Fibroblast of the conjunctiva (primary cell): ENCODE data around the gene TNXB.
"Not testable (repeated sequence)": the region's sequence is repeated elsewhere in the genome, so short reads cannot be mapped to it uniquely, and the experiment has no call there.

ENCODE experiments used
- DNase-seq: peaks from one replicate; pipeline ENCODE4 v3.0.0-alpha.2; 2010; ENCODE audit warnings: low read depth

TNXB gene

DNA sequence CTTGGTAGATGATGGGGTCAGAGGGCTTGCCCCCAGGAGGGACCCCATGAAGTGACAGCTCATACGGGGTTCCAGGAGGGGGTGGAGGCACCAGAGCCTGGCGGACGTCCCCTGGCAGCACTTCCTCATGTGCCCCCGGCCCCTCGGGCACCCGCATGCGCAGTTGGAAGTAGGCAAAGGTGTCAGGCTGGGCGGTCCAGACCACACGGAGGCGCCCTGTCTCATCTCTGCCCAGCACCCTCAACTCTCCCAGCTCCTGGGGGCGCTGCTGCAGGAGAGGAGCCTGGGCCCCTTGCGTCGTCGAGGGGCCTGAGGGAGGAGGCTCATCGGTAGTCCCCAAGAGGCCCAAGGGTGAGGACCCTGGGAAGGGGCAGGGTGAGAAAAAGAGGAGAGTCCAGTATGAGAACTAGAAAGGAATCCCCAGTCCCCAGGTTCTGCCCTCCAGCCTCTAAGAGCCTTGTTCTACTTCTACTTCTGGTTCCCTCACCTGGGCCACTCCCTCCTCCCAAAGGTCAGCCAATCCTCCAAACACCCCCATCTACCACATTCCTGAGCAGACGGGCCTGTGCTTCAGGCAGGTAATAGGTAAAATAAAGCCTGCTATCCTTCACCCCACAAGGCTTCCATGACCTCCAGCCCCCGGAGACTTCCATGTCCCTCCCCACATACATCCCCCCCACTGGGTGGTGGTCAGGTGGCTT, 23.2 kb downstream of the TNXB start:
- no peak for DNase-seq

DNA sequence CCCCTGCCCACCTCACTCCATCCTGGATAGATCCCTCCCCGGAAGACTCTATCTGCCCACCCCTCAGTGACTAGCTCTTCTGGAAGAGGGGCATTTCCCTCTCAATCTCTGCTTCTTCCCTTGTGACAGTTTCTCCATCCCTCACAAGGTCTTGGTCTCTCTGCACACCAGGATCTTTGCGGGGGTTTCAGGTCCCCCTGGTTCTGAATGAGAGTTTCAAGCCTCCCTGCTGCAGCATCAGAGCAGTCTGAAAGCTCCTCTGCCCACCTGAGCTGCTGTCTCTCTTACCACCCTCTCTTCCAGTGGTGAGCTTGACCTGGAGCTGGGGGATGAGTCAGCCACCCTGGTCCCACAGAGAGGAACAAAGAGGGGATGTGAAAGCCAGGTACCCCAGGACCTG, 24.4 kb downstream of the TNXB start:
- DNase-seq = no peak

DNA sequence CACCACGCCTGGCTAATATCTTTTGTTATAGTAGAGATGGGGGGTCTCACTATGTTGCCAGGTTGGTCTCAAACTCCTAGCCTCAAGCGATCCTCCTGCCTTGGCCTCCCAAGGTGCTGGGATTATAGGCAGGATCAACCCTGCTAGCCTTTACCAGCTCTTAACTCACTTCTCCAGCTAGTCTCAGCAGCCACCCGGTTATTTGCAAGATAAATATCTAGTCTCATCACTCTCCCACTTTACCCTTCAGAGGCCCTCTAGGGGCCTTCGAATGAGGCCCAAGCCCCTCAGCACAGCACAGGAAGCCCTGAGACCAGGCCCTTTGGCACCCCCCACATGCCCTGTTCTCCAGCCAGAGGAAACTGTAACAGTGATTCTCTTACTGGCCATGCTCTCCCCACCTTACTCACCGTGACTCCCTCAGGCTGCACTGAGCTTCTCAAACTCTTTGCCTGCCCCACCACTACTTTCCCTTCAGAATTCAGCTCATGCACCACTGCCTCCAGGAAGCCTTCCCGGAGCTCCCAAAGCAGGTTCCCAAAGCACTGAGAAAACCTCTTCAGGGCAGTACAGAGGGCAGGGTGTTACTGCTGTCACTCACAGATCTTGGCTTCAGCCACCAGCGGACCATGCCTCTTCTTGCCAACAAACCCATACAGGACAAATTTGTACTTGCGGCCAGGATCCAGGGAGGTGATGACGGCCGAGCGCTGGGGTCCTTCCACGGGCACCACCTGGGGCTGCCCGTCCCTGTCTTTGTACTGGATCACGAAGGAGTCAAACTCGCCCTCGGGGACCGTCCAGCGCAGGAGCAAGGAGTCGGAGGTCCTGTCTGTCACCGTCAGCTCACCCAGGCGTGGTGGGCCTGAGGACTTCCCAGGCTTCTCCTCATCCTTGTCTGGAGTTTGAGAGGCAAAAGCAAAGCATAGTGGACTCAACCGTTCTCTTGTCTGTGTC, 25.0 kb downstream of the TNXB start:
- DNase-seq = no peak

DNA sequence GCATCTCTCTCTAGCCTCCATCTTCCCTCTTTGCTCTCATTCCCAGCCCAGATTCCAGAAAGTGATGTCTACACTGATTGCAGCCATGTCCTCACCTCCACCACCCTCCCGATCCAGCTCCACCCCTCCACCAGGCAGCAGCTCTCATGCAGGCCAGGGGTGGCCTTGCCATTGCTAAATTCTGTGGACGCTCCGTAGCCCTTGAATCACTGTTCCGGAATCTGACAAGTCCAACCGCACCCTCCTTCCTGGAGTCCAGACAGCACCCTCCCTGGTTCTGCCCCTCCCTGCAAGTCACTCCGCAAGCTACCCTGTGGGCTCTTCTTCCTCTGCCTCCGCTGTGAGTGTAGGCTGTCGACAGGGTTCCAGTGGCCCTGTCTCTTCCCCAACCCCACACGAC, 26.2 kb downstream of the TNXB start:
- peak; percentile 80 for DNase-seq

DNA sequence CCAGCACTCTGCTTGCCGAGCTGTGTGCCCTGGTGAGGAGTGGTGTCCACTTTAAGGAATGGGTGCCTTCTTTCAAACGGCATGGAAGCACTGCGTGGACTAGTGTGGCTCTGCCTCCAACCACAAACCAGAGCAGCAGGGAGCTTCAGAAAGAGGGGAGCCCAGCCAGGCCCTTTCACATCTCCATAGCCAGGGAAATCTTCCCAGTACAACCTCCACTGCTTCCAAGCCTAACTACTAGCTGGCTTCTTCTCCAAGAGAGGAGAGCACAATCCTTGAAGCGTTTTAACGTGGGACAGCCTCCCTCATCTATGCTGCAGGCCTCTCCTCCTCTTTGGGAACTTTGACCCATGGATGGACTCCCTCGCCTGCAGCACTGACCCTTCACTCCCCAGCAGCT, 26.7 kb downstream of the TNXB start:
- DNase-seq = no peak

DNA sequence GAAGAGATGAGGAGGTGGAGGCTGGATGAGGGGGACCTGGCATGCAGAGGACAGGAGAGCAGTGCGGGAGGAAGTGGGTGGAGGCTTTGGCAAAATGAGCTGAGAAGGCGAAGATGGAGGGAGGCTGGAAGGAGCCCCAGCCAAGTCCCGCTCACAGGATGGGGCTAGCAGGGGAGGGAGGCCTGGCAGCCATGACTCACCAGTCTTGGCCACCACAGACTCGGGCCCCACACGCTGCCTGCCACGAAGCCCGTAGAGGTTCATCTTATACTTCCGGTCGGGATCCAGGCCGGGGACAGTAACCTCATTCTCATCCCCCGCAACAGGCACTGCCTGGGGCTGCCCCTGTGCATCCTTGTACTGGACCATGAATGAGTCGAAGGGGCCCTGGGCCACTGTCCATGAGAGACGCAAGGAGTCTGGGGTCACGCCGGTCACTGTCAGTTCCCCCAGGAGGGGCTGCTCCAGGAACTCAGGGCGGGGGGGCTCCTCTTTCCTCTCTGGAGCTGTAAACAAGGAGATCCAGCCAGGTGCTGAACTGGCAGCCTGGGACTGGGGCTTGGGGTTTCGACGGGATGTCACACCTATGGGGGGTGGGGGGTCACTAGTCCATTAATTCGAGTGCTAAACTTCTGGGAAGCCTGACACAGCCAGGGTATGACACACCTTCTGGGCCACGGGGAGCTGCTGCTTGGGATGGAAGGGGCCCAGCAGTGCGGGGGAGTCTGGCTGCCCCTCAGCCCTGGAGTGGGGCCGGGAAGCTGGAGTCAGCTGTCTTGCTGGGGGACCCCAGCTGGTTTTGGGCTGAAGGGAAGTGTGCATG, 27.8 kb downstream of the TNXB start:
- peak; percentile 79 for DNase-seq

DNA sequence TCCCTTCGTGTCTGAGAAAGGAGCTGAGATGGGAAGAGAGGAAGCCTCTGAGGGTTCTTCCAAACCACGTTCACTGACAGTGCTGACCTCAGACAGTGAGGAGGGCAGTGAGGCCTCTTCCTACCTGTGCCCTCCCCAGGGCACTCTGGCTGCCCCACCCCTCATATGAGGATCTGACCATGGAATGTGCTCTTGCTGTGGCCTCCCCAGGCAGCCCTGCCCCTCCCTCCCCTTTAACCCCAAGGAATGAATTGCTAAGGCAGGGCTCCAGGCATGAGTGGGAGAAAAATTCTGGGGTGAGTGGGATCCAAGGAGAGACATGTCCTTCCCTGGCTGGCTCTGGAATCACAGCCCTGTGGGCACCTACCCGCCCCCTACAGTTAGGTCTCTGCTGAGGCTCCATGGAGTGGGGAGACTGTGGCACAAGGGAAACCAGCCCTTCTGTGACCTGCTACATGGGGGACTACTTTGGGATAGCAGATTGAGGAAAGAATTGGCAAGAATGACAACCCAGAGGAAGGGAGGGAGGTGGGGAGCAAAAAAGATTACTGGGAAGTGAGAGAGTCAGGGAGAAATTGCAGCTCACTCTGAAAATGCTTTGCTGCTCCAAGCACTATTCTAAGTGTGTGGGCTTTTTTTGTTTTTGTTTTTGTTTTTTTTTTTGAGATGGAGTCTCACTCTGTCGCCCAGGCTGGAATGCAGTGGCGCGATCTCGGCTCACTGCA, 29.4 kb downstream of the TNXB start:
- no peak for DNase-seq

DNA sequence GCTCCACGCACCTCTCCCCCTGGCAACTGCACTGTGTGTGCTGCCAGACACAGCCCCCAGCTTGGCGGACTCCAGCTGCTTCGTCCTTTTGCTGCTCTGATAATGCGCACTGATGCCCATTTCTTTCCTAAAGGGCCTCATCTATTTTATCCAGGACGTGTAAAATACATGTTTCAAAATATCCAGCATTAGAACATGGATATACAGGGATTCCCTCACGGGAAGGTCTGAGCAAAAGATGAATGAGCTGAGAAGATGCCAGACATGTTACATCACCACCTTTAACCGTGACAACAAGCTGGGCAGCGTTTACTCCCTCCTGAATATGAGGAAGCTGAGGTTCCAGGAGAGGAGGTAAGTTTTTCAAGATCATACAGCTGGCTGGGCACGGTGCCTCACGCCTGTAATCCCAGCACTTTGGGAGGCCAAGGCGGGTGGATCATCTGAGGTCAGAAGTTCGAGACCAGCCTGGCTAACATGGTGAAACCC, 32.8 kb downstream of the TNXB start:
- DNase-seq = peak; percentile 55

DNA sequence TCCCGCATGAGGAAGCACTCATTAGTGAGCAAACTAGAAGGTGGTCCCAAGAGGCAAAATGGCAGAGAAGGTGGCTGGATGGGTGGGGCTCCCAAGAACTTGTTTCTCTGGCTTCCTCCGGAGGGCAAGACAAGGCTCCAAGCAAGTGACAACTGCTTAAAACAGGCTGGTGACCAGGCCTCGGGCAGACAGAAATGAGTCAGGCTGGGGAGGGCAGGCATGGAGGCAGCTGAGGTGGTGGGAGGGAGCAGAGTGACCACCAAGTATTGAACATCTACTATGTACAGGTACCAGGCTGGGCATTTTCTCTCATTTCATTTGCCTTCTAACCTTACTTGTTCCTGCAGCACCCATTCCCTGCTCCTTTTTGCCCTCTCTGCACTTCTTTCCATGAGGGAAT, 33.4 kb downstream of the TNXB start:
- DNase-seq = no peak

DNA sequence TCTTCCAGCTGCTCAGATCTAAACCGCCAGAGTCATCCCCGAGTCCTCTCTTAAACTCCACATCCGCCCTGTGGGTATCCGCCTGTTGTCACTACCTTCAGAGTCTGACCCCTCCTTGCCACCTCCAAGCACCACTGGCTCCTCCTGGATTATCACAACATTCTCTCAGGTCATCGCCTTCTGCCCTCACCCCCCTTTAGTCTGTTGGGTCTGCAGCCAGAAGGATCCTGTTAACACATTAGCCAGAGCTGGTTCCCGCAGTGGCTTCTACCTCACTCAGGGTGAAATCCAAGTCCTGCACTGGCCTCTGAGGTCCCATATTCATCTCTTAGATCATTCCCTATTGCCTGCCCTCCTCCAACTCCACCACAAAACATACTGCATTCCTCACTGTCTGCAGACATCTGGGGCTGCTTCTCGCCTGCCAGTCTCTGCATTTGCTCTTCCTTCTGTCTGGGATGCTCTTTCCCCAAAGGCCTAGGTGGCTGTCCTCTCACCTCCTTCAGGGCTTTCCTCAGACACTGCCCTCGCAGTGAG, 34.1 kb downstream of the TNXB start:
- no peak for DNase-seq

DNA sequence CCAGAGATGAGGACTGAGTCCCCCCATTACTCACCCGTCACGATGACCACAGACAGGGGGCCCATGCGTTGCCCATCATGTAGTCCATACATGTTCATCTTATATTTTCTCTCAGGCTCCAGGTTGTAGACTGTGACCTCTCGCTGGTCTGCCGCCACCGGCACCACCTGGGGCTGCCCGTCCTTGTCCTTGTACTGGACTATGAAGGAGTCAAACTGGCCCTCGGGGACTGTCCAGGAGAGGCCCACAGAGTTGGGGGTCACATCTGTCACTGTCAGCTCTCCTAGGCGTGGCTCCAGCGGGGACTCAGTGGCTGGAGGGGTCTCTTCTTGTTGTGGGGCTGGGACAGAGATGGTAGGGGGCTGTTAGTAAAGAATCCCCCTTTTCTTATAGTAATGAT, 35.5 kb downstream of the TNXB start:
- DNase-seq = no peak

DNA sequence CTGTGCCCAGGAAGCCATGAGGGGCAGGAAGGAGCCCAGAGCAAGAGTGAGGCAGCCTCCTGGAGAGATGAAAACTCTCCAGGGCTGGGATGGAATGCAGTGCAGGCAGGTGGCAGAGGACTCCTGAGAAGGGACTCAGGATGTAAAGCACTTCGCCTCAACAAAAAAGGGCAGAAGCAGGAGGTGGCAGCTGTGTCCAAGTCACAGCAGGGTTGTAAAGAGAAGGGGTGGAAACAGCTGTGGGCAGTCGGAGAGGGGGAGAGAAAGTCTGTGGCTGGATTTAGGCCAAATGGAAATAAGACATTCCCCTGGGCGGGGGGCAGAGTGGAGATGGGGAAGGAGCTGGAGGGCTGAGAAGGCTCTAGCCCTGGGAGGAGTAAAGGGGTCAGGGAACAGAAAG, 36.0 kb downstream of the TNXB start:
- DNase-seq = no peak

DNA sequence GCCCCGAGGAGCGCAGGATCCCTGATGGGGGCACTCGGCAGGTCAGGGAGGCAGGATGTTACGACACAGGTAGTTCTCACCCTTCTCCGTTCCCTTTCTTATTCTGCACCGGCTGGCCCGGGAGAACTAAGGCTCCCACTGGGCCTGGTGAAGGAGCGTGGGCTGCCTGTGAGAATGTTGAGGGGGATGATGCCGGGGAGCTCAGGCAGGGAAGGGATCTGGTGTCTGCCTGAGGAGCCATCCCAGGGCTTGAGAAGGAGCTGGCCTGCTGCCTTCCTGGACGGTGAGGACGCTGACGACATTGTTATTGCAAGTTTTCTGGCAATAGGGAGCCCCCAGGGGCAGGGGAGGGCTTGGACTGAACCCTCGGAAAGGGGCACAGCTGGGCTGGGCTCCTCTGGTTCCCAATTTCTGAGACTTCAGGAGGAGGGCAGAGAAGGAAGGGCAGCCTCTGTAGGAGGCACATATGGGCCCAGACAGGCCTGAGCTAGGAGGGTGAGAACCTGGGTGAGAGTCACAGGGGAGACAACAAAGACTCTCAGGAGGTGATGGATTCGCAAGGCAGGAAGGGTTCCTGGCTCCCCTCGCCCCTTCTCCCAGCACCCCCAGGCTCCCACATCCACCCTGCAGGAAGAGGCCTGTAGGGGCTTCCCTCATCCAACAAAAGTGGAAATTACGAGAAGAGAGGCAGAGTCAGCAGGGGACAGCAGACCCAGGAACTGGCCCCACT, 38.2 kb downstream of the TNXB start:
- no peak for DNase-seq

DNA sequence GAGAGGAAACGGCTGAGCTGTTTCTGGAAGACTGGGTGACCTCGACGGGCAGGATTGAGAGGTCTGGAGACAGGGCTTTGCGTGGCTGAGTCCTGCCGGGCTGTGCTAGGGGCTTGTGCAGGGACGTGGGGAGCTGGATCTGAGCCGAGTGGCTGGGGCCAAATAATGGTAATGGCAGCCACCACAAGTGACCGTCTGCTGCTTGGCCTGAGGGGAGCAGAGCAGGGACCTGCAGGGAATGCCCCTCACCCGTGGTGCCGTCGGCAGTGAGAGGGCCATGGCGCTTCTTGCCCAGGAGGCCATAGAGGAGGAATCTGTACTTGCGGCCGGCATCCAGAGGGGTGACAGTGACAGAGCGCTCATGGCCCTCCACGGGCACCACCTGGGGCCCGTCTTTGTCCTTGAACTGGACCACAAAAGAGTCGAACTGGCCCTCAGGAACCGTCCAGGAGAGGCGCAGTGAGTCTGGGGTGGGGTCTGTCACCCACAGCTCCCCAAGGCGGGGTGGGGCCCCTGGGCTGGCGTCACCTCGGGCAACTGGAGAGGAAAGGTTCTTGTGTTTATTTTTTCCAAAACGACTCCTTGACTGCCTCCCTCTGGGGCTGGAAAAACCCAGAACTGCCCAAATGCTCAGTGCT, 39.1 kb downstream of the TNXB start:
- no peak for DNase-seq

DNA sequence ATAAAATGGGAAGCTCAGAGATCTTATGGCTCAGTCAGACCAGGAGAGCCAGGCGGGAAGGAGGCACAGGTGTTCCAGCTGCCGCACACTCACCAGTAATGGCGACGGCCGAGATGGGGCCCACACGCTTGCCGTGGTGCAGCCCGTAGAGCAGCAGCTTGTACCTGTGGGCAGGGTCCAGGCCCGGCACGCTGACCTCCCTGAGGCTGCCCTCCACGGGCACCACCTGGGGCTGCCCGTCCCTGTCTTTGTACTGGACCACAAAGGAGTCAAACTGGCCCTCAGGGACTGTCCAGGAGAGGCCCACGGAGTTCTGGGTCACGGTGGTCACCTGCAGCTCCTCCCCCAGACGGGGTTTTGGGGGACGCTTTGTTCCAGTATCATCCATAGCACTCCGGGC, 39.7 kb downstream of the TNXB start:
- no peak for DNase-seq

DNA sequence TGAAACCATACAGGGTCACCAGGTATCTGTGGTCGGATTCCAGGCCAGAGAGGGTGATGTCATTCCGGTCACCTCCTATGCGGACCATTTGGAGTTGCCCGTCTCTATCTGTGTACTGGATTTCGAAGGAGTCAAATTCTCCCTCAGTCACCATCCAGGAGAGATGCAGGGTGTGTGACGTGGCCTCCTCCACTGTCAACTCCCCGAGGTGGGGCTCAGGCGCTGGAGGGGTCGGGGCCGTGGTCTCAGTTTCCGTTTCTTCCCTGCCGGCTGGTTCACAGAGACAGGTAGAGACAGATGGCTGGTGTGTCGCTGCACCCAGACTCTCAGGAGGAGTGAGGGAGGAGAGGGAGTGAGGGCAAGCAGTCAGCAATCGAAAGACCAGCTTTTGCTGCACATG, 40.3 kb downstream of the TNXB start:
- DNase-seq = no peak

DNA sequence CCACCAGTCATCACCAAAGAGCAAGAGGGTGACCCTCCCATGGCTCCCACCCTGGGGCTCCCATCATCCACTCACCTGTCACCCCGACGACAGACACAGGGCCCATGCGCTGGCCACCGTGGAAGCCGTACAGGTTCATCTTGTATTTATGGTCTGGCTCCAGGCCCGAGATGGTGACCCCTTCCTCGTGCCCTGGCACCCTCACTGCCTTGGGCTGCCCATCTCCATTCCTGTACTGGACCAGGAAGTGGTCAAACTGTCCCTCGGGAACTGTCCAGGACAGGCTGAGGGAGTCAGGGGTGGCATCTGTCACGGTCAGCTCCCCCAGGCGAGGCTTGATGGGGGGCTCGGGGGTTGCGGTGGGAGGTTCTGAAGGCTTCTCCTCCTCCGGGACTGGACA, 40.8 kb downstream of the TNXB start:
- not testable (repeated sequence) for DNase-seq

DNA sequence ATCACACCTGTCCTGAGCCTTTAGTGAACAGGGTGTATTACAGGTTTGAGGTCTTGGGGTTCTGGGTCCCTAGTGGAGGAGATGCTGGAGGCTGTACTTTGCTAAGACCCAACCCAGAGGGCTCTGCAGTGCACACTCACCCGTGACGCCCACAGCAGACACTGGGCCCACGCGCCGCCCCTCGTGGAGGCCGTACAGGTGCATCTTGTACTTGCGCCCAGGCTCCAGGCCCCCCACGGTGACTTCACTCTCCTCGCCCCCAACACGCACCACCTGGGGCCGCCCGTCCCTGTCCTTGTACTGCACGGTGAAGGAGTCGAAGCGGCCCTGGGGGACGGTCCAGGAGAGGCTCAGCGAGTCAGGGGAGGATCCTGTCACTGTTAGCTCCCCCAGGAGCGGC, 41.6 kb downstream of the TNXB start:
- not testable (repeated sequence) for DNase-seq

DNA sequence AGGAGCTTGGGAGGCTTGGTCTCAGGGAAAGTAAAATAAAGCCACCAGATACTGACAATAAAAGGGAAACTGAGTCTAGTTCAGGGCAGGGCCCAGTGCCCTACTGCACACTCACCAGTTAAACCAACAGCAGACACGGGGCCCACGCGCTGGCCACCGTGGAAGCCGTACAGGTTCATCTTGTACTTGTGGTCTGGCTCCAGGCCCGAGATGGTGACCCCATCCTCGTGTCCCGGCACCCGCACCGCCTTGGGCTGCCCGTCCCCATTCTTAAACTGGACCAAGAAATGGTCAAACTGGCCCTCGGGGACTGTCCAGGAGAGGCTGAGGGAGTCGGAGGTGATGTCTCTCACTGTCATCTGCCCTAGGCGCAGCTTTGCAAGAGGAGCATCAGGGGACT, 44.4 kb downstream of the TNXB start:
- DNase-seq = no peak

DNA sequence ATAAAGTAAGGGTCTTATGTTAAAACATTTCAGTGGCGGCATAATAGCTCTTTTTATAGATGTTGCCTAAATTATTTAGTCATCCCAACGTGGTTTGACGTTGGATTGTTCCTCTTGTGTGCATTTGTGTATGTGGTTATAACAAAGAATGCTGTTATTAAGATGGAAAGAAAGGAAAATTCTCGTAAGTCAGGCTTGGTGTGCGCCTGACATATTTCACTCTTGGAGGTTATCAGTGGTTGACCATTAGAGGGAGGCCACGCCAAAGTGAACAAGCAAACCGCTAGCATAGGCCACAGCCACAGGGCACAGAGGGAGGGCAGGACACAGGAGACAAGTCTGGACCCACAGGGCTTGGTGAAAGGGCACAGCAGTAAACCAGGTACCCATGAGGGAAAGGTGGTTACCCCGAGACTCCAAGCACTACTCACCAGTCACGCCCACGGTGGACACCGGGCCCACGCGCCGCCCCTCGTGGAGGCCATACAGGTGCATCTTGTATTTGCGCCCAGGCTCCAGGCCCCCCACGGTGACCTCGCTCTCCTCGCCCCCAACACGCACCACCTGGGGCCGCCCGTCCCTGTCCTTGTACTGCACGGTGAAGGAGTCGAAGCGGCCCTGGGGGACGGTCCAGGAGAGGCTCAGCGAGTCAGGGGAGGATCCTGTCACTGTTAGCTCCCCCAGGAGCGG, 48.0 kb downstream of the TNXB start:
- no peak for DNase-seq
